HG03025 (cell line): ENCODE measurements around the gene LAD1.

Experiments
- ATAC-seq: cut with Tn5 transposase; IDR thresholded peaks from one replicate; pipeline ENCODE4 v1.9.1; 2021; ENCODE audit warnings: mild to moderate bottlenecking, moderate library complexity; ENCODE audit not compliant: unreplicated experiment, low FRiP score

Gene LAD1

DNA sequence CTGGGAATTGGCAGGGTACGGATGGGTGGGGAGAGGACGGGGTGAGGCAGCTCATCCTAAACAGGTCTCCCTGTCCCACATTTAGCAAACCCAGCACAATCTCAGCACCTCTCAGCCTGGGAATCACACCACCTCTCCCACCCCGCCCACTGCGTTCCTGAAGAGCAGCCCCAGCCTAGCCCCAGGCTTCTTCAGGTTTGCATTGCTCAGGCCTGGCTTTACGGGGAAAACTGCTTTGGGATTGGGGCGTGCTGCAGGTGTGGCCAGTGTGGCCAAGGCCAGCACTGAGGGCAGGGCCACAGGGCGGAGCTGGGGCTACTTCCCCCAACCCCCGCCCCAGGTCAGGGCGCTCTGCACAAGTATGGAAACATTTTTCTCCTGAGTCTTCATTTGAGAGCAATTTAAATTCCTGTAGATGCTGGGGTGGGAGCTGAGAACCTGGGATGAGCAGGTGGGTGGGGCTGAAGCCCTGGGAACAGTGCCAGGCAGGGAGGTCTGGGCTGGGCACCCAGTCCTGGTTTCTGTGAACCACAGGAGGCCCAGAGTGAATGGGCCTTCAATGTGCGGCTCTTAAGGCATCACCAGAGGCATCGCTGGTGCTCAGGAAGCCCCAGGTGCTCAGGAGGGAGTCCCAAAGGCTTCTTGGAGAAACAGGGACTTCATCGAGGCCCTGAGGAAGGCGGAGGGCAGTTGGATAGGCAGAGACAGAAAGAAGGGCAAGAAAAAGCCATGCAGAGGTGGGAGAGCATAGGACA, 45.8 kb downstream of the LAD1 start:
- no peak for ATAC-seq

DNA sequence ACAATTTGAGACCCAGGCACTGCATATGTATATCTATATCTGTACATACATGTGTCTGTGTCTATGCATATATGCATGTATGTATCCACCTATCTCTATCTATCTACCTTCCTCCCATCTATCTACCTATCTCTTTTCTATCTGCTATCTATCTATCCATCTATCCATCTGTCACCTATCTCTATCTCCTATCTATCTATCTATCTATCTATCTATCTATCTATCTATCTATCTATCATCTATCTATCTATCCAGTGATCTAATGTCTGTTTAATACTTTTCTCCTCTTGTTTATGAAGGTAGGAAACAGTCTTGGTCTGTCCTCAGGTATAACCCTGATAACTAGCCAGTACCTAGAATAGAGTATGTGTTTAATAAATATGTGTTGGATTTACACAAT, 47.5 kb downstream of the LAD1 start:
- ATAC-seq: no peak

DNA sequence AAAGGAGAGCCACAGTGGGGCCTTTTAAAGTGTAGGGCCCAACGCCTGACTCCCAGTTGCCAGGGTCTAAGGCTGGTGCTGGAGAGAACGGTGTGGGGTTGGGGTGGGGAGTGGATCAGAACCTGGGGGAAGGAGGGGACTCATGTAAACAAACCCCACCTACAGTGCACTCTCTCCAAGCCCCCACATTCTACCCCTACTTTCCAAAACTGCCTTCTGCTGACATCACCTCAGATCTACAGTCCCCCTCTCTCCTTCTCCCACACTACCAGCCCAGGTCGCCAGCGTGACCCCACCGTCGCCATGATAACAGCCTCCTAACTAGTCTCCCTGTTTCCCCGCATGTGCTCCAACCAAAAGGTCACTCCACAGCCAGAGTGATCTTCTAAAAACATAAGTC, 48.2 kb downstream of the LAD1 start:
- ATAC-seq: no peak

DNA sequence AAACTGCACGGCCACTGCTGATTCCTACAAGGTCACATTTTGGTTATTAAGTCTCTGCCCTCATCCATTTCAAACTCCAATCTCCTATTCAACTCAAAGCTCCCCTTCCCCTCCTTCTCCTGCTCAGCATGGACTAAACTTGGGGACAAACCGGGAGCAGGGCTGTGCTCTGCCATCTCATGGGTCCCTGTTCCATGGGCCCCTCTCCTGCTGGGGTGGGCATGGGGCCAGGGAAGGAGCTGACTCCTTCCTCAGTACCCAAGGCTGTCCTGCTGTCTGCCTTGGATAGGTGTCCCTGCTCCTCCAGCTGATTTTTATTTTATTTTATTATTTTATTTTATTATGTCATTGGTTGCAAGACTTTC, 48.8 kb downstream of the LAD1 start:
- ATAC-seq: no peak

DNA sequence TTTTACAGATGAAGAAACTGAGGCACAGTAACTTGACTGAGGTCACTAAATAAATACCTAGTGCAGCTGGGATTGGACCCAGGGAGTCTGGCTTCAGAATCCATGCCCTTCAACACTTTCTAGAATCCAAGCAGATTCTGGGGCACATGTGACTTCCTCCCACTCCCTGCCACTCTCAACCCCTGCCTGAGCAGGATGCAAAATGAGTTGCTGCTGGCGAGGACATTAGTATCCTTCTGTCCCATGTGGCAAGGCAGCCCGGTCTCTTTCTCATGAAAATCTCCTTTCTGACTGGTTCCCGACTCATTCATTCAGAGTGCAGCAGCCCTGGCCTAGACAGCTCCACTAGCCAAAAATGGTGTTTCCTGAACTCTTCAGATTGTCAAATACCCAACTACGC, 50.0 kb downstream of the LAD1 start:
- ATAC-seq: no peak

DNA sequence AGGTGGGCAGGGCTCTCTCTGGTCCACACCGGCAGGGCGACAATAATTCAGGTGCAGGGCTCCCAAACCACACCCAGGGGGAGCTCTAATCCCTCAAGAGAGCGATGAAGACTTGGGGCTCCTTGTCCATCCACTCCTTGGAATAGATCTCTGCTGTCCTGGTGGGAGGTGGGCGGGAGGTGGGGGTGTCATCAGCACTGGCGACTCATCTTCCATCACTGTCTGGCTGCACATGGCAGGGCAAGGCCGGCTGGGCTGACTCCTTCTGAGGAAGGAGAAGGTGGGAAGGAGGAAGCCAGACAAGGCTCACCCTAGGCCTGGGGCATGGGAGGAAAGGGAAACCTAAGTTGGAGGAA, 50.9 kb downstream of the LAD1 start:
- ATAC-seq: no peak

DNA sequence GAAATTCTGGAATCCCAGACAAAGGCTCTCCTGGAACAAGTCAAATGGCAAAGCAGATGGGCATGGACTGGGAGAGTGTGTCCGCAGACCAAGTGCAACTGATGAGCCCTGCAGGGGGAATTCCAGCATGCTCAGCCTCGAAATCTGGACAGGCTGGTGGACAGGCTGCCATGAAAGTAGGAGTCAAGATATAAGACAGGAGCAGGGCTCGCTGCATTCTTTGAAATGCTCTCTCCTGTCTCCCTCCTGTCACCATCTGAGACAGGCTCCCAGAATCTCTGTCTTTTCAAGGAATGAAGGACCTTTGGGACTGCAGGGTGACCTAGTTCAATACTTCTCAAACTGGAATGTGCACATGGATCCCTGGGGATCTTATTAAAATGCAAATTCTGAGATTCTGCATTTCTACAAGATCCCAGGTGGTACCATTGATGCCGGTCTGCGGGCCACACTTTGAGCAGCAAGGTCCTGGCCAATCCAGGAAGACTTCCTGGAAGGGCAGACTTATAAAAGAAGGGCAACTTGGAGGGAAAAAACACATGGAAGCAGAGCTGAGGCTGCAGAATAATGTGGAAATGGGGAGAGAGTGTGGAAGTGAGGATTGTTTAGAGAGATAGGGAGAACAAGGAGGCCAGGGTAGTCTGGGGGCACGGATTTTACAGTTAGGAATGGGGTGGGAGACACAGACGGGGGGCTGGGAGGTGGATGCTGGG, 51.5 kb downstream of the LAD1 start:
- no peak for ATAC-seq

DNA sequence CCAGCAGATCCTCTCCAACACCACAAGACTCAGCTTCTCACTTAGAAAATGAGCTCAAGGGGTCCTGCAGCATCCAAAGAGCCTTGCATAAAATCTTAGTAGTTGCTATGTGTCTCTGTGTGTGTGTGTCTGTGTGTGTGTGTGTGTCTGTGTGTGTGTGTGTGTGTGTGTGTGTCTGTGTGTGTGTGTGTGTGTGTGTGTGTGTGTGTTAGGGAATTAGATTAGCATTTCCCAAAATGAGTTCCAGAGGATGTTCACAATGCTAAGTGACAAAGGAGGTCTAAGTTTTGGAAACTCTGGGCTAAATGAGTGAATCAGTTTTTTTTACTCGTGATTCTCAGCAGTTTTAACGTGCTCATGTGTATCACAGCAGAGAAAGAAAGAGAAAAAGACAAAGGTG, 52.1 kb downstream of the LAD1 start:
- ATAC-seq: no peak

DNA sequence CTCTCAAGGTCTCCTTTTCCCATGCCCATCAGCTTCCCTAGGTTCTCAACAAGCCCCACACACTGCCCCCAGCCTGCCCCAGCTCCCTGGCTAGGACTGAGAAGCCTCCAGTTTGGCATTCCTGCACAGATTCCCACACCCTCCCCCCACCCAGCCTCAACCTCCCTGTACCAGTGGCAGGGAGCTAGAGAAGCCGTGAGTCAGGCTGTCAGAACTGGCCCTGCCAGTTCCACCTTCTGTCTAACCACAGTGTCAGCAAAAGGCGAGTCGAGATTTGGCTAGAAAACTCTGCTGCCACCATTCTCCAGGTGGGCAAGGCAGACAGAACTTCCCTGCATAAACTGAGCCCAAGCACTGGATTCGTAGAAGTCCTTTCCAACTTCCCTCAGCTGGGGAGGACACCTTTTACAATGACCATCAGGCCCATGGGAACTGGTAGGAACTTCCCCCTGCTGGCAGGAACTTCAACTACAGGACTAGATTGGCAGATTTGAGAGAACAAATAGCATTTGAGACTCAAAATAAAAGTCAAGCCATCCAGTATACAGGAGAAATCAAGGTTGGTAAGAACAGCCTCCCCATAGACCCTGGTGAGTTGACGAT, 52.7 kb downstream of the LAD1 start:
- no peak for ATAC-seq

DNA sequence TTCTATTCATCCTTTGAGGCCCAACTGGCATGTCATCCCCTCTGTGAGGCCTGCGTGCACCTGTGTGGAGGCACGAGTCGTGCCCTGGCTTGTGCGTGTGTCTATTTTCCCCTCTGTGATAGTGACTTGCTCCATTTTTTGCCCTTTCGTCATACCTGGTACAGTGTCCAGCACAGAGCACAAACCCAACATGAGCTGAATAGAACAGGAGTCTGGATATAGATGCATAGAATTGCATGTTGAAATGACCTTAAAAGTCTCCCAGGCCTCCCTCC, 54.1 kb downstream of the LAD1 start:
- no peak for ATAC-seq

DNA sequence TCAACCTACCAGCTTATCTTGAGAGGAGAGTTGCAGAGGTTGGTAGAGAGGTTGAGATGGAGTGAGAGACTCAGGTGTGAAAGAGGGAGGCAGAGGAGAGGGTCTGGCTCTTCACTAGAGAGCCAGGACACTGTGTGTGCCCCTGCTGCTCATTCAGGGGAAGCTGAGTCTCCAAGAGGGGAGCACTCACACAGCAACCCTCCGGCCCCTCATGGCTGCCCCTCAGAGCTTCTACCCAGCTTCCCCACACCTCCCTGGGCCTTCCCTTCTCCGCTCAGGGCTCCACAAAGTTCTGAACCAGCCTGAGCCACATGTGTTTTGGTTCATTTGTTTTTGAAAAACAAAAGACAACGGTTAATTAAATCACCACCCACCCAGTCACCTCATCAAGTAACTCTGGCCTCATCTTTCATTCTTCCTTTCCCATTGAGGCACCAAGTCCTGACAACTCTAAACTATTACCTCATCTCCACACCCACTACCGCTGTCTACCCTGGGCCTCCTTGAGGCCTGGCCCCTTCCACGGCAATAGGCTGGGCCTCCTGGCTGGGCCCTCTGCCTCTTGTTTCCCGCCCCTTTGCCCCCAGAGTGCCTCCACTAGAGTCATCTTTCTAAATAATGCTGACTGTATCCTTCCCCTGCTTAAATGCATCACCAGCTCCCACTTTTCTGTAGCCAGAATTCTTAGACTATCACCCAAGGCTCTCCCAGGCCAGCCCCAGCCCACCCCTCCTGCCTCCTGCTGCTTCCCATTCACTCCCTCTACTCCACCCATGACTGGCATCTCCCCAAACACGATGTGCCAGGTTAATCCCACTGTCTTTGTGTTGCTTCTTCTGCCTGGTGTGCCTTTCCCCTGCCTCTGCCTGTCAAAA, 54.7 kb downstream of the LAD1 start:
- ATAC-seq: no peak

DNA sequence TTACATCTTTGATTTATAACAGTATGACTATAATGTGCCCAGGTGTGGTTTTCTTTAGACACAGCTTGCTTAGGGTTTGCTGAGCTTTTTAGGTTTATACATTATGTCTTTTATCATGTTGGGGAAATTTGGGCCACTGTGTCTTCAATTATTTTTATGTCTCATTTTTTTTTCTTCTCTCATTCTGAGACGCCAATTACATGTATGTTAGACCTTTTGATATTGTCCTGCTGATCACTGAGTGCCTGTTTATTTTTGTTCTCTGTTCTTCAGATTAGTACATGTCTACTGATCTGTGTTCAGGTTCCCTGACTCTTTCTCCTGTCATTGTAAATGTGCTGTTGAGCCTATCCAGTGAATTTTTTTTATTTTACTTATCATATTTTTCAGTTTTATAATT, 57.7 kb downstream of the LAD1 start:
- ATAC-seq: no peak

DNA sequence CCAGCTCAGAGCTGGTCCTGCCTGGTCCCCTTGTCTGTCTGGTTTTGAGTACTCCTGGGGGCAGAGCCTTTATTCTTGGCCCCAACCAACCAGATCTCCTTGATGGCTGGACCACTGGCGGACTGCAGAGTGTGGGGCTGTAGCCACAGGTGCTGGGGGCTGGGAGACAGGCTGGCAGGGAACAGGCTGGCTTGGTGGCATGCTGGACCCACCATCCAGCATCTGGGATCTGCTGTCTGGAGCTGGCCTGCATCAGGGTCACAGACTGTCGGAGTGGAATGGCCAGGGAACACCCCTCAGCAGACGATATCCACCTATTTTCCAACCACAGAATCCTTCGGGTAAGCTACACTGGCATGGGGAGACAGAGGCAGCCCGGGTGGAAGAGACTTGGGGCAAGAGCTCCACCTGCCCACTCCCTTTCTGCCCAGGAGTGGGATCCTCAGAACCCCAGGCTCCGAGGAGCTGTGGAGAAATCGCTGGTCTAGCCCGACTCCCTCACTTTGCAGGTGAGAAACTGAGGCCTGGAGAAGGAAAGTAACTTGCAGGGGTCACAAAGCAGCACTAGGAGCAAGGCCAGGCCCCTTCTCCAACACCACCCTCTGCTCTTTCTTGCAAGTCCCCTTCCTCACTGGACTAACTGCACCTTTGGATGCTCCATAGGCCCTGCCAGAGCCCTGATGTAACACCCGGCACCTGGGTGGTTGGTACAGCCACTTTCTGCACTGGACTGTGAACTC, 62.2 kb downstream of the LAD1 start:
- no peak for ATAC-seq

DNA sequence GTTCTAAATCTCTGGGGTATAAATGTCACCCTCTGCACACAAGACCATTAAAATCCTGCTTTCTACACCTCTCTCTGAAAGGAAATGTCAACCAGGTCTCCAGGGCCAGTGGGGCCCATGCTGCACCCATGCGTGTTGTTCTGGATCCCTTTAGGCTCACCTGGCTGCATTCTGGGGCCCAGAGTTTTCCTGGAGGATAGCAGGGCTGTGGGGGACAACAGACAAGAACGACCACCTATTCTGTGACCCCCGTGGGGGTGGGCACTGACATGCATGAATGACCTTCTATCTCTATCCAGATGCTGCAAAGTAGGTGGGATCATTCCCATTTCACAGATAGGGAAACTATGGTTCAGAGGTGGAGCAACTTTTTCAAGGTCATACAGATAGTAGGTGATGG, 63.2 kb downstream of the LAD1 start:
- ATAC-seq: no peak

DNA sequence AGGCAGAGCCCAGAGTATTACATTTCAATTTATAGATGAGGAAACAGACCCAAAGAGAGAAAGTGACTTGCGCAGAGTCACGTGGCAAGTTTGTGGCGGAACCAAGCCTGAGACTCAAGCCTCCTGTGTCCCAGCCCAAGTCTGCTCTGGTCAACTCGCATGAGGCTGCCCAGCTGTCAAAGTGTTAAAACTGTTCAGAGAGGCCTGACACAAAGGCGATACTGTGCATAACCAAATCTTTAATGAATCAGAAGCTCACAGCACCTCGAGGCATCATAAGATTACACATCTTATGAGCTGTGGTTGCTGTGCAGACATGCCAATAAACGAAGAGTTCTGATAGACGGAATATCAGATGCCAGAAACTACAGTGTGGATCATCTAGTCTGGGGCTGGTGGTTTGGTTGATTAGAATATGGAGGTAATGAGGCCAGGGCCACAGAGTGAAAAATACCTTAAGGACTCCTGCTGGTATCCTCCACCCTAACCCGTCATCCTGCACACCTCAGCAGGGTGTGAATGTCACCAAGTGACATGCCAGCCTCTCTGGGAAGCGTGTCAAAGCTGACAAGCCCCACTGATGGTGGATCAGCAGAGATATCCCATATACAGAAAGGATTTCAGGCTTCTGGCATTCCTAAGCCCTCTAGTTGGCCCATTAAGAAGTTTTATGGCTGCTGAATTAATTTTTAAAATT, 63.8 kb downstream of the LAD1 start:
- no peak for ATAC-seq

DNA sequence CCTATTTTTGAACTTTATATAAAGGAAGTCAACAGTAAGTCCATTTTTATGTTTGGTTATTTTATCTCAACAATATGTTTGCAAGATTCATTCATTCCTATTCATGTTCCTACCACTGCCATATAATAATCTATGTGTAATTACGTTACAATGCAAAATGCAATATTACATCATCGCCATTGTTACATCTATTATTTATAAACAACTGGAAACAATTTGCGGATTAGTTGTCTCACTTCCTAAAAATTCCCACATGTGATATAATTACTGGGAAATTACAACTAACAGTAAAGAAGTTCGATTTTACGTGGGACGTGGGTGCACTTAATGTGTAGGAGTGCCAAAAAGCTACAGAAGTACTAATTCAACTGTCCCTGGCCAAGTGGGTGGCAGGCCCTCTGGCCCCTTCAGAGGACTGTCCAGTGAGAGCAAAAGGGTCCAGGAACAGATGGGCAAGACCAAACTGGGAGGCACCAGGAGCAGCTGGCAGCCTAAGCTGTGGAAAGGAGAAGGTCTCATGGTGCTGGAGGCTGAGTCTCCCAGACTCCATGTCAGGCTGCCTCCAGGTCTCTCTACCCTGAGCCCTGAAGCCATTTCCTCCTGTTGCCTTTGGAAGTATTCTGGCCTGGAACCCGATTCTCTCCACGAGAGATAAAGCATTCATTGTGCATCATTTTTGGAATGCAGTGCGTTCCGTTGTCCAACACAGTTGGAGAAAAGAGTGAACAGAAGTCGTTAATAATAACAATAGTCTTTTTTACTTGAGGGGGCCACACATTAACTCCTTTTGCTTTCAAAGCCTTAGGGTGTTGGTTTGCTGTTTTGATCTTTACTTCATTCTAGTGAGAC, 64.6 kb downstream of the LAD1 start:
- ATAC-seq: no peak

DNA sequence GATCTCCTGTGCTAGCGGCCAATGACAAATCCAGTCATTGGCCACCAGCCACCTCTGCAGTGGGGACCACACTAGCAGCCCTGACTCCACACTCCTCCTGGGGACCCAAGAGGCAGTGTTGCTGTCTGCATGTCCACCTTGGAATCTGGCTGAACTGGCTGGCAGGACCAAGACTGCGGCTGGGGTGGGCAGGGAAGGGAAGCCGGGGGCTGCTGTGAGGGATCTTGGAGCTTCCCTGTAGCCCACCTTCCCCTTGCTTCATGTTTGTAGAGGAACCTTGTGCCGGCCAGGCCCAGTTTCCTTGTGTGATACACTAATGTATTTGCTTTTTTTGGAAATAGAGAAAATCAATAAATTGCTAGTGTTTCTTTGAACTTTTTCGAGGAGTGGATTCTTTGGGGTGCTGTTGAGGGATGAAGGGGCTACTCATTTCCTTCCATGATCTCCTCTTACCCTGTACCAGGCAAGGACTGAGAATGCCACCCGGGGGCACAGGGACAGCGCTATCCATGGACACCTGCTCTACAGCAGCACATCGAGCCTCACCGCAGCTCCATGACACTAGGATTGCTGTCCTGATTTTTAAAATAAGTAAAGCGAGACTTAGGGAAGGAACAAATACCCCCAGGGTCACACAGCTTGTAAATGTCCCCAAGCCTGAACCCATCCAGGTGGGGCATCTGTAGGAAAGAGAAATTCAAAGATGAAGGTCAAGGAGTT, 66.3 kb downstream of the LAD1 start:
- ATAC-seq: no peak

DNA sequence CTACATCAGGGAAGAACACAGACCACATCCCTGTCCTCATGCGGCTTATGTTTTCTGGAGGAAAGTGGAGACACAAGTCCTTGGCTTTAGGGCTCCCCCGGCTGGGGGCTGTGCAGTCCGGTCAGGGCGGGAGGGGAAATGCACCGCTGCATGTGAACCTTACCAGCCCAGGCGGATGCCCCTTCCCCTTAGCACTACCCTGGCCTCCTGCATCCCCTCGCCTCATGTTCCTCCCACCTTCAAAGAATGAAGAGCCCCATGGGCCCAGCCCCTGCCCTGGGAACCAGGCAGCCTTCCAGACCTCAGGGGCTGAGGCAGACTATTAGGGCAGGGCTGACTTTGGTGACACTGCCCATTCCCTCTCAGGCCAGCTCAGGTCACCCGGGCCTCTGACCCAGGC, 67.1 kb downstream of the LAD1 start:
- ATAC-seq: no peak

DNA sequence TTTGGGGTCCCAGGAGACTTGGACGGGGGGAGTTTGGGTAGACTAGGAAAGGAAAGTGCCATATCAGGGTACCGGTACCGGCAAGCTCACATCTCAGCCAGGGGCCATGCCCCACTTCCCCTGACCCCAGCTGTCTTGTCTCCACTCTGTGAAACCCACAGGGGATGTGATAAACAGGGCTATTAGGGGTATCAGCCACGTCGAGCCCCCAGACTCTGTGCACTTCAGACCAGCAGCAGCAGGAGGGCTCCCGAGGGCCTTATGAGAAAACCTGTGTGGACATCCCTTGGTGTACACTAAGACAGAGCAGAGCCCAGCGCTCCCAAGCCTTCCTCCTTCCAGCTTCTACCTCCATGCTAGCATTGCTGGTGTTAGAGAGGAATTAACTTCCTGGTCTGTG, 68.0 kb downstream of the LAD1 start:
- ATAC-seq: no peak
